LNCaP clone FGC (cell line): ENCODE results near the gene MLLT1.

Source experiments
- DNase-seq: peaks from one replicate; pipeline ENCODE4 v3.0.0-alpha.2; 2011; ENCODE audit warnings: low read depth
- H3K4me3 ChIP-seq: 2 replicates; pipeline ENCODE4 v1.5.1; 2011; ENCODE audit warnings: mild to moderate bottlenecking, low read depth, low read length, control low read depth
- TF ChIP-seq, protein P1 (sequence below): IDR thresholded peaks from 2 replicates; pipeline ENCODE4 v1.5.1; 2012; ENCODE audit warnings: mild to moderate bottlenecking; ENCODE audit not compliant: control insufficient read depth, insufficient read depth; ENCODE audit errors: extremely low read depth

Gene MLLT1

DNA sequence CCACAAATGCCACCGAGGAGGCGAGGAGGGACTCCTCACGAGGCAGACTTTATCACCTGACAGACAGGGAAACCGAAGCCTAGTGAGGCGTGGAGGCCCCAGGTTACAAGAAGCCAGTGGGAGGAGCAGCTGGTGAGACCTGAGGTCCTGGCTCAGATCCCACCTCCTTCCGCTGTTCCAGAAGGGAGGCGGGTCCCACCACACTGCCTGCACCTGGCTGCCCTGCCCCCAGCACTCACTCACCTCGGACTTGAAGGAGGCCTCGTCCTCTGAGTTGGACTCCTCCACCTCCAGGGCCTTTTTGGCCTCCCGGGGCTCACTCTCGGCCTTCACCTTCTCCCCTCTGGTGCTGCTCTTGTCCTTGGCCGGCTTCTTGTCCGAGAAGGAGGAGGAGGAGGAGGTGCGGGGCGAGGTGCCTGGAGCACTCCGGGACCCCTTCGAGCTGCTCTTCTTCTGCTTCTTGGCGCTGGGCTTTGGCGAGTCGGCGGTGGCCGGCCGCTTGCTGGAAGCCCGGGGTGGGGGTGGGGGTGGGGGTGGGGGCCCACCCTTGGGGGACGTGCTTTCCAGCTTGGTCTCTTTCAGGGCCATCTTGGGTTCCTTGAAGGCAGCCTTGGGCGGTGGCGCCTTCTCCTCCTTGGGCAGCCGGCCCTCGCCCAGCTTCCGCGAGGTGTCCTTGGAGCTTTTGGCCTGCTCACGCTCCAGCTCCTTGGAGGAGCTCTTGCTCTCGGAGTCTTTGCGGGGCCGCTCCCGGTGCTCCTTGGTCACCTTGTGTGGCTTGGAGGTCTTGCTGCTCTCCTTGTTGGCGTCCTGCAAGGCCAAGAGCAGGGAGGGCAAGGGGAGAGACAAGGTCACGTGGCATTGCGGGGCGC, 57.7 kb downstream of the MLLT1 start:
- DNase-seq = no peak
- TF ChIP-seq, protein P1, sequence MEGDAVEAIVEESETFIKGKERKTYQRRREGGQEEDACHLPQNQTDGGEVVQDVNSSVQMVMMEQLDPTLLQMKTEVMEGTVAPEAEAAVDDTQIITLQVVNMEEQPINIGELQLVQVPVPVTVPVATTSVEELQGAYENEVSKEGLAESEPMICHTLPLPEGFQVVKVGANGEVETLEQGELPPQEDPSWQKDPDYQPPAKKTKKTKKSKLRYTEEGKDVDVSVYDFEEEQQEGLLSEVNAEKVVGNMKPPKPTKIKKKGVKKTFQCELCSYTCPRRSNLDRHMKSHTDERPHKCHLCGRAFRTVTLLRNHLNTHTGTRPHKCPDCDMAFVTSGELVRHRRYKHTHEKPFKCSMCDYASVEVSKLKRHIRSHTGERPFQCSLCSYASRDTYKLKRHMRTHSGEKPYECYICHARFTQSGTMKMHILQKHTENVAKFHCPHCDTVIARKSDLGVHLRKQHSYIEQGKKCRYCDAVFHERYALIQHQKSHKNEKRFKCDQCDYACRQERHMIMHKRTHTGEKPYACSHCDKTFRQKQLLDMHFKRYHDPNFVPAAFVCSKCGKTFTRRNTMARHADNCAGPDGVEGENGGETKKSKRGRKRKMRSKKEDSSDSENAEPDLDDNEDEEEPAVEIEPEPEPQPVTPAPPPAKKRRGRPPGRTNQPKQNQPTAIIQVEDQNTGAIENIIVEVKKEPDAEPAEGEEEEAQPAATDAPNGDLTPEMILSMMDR = no peak
- H3K4me3 ChIP-seq = no peak overlapping the region

DNA sequence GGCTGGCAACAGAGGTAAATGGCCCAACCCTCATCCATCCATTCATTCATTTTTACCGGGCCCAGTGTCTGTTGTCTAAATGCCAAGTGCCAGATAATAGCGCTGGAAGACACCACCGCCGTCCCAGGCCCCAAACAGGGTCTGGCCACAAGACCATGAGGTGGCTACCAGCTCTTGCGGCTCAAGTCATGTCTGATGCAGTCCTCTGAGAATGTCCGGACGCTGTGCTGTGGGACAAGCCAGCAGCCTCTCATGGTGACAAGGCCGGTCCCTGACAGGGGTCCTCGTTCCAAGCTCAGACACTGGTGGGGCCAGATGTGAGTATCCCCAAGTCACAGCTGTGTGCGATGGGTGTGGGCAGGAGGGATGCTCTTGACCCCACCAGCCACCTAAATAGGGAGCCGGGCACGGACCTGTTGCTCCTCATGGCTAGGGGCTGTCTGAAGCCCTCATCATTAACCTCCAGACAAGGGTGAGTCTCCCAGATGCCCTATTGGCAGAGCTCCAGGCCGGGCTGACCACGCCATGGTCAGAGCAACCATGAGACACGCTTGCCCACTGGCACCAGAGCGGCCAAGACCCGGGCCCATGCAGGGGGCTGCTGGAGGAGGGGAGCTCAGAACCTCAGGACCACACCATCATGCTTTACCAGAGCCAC, 58.4 kb downstream of the MLLT1 start:
- TF ChIP-seq, protein P1 = no peak
- H3K4me3 ChIP-seq = no peak overlapping the region
- DNase-seq = no peak

DNA sequence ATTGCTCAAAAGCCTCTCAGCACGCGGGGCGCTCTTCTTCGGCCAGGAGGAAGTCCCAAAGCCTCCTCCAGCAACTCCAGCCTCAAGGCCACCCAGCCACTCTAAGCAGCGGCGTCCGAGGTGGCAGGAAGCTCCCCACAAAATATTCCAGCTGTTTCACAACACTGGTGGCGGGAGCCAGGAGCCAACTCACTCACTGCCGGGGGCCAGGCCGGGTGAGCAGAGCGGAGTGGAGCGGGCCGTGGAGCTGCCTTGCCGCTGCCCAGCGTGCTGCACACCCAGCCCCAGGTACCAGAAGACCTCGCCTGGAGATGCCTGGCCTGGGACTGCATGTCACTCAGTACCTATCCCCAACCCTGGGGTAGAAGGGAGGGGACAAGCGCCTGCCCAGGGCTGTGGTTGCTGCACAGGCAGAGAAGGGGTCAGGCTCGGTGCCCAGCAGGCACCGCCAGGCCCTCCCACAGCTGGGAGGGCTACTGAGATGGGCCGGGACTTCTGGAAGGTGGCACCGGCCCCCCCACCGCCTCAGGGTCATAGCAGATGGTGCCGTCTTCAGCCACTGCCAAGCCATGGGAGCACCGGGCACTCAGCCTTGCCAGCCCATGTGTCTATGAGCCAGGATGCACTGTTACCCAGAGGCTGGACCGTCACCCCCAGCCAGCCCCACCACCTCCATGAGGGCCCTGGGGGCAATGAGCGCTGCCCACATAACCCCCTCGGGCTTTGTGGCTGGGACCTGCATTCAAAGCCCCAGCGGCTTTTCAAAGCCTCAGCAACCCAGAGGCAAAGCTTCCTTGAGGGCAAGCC, 59.2 kb downstream of the MLLT1 start:
- no peak overlapping the region for H3K4me3 ChIP-seq
- DNase-seq = no peak
- TF ChIP-seq, protein P1 = no peak

DNA sequence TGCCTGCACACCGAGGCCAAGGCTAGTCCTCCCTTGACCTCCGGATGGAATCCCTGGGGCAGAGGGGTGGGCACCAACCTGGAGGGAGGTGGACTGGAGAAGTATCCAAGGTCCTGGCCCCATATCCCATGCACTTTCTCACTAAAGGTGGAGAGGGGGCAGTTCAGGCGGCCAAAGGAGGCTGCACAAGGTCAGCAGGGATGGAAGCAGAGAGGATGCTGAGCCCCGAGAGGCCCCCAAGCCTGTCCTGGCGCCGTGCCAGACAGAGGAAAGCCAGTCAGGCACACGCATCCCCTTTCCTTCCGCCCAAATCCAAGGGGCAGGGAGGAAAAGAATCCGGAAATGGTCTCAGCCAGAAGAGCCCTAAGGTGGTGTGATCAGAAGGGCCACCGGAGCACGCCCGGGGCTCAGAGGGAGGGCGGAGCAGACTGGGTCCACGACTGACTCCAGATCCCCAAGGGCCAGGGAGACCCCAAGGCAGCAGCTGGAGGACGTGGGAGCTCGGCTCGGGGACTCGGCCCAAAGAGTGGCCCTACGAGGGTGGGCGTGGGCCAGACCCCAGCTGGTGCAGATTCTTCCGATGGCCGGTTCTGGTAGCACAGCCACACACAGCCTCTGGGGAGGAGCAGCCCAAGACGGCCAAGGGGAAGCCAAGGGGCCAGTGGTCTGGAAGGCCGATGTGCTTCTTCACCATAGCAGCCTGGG, 60.0 kb downstream of the MLLT1 start:
- TF ChIP-seq, protein P1 = no peak
- DNase-seq = no peak
- H3K4me3 ChIP-seq = no peak overlapping the region

DNA sequence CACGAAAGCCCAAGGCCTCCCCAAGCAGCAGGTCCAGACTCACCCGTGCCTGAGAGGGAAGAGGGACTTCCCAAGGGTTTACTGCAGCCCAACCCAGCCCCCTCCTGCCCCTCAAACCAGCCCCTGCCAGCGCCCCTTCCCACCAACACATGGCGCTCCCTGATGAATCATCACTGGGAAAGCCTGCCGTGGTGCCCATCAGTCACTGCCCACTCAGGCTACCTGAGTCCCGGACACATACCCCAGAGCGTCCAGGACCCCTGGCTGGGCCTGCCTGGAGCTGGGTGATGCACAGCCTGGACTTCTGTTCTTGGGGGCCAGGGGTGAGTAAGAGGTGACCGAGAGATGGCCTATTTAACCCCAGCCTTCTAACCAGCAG, 60.6 kb downstream of the MLLT1 start:
- DNase-seq = no peak
- TF ChIP-seq, protein P1 = no peak
- no peak overlapping the region for H3K4me3 ChIP-seq

DNA sequence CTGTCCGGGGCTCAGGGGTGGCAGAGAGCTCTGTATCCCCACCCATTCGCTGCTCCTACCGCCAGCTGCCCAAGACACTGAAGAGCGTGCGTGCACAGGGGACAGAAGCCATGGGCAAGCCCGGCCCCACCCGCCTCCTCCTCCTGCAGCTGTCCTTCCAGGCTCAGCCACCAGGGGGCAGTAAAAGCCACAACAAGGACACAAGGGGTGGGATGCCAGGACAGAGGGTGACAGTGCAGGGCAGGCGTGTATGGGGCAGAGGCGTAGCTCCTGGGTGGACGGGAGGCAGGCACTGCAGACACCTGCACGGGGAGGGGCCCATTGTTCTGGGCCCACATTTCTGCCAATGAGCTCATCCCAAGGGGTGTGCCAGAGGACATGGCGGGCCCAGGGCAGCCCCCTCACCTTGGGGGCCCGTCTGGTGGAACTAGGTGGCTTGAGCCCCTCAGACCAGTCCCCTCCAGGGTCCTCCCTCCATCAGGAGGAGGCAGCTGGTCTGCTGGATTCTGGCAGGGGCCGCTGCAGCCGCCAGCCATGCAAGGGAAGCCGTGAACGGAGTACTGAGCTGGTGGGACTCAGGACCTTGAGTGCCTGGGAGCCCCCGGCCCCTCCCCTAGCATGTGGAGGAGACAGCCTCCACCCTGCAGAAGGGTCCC, 61.2 kb downstream of the MLLT1 start:
- no peak overlapping the region for H3K4me3 ChIP-seq
- peak; percentile 64 for DNase-seq
- TF ChIP-seq, protein P1 = peak; percentile 98
